Trophoblast cell (in vitro differentiated cells and primary cell): Measurements from ENCODE around the gene MYADML2.

Experiments
- DNase-seq, 2 donors: peaks; one replicate each; pipeline ENCODE4 v3.0.0-alpha.2; 2016
- H2AFZ ChIP-seq: 2 replicates; pipeline ENCODE4 v1.6.1; 2013; ENCODE audit warnings: low read length, moderate library complexity, mild to moderate bottlenecking; ENCODE audit not compliant: insufficient read depth, poor library complexity
- H2AK5ac ChIP-seq: 2 replicates; pipeline ENCODE4 v1.6.1; 2013; ENCODE audit warnings: mild to moderate bottlenecking, low read length
- H2BK120ac ChIP-seq: 2 replicates; pipeline ENCODE4 v1.6.1; 2013; ENCODE audit warnings: low read length, mild to moderate bottlenecking, moderate library complexity; ENCODE audit not compliant: insufficient read depth, poor library complexity
- H2BK12ac ChIP-seq: 2 replicates; pipeline ENCODE4 v1.6.1; 2013; ENCODE audit warnings: mild to moderate bottlenecking, low read length, moderate library complexity
- H2BK5ac ChIP-seq: 2 replicates; pipeline ENCODE4 v1.6.1; 2013; ENCODE audit warnings: low read length, low read depth, moderate library complexity, mild to moderate bottlenecking; ENCODE audit not compliant: poor library complexity
- H3K14ac ChIP-seq: 2 replicates; pipeline ENCODE4 v1.6.1; 2013; ENCODE audit warnings: mild to moderate bottlenecking, low read length
- H3K18ac ChIP-seq: 2 replicates; pipeline ENCODE4 v1.6.1; 2013; ENCODE audit warnings: mild to moderate bottlenecking, low read length
- H3K23ac ChIP-seq: 2 replicates; pipeline ENCODE4 v1.6.1; 2013; ENCODE audit warnings: low read length
- H3K27ac ChIP-seq: 2 replicates; pipeline ENCODE4 v1.5.1; 2013; ENCODE audit warnings: low read depth, mild to moderate bottlenecking, inconsistent platforms, low read length, moderate library complexity
- H3K27me3 ChIP-seq: 2 replicates; pipeline ENCODE4 v1.6.1; 2013; ENCODE audit warnings: inconsistent platforms, mild to moderate bottlenecking, low read length, moderate library complexity; ENCODE audit not compliant: insufficient read depth
- H3K36me3 ChIP-seq, 2 experiments: 1 replicate in 1 of 2; 2 replicates in 1 of 2; pipeline ENCODE4 v1.6.1; 2013; ENCODE audit warnings: low read length in 2 of 2, mild to moderate bottlenecking in 2 of 2, moderate library complexity in 1 of 2; ENCODE audit not compliant: insufficient read depth in 2 of 2, control insufficient read depth in 1 of 2
- H3K4ac ChIP-seq: 2 replicates; pipeline ENCODE4 v1.6.1; 2013; ENCODE audit warnings: low read depth, mild to moderate bottlenecking, low read length, moderate library complexity
- H3K4me1 ChIP-seq, 2 experiments: 1 replicate in 1 of 2; 2 replicates in 1 of 2; pipeline ENCODE4 v1.6.1; 2013; ENCODE audit warnings: low read length in 2 of 2, mild to moderate bottlenecking in 2 of 2, moderate library complexity in 1 of 2; ENCODE audit not compliant: insufficient read depth in 2 of 2, control insufficient read depth in 1 of 2
- H3K4me2 ChIP-seq: 2 replicates; pipeline ENCODE4 v1.6.1; 2013; ENCODE audit warnings: inconsistent platforms, mild to moderate bottlenecking, low read length, moderate library complexity
- H3K4me3 ChIP-seq: 2 replicates; pipeline ENCODE4 v1.5.1; 2013; ENCODE audit warnings: mild to moderate bottlenecking, low read depth, low read length, inconsistent platforms
- H3K79me1 ChIP-seq: one replicate; pipeline ENCODE4 v1.6.1; 2013; ENCODE audit warnings: low read length
- H3K79me2 ChIP-seq: 2 replicates; pipeline ENCODE4 v1.6.1; 2013; ENCODE audit warnings: low read length, mild to moderate bottlenecking; ENCODE audit not compliant: control insufficient read depth, insufficient read depth, poor library complexity
- H3K9ac ChIP-seq: 2 replicates; pipeline ENCODE4 v1.6.1; 2013; ENCODE audit warnings: mild to moderate bottlenecking, low read length
- H3K9me3 ChIP-seq: 2 replicates; pipeline ENCODE4 v1.6.1; 2013; ENCODE audit warnings: low read depth, mild to moderate bottlenecking, control low read depth, inconsistent platforms, low read length; ENCODE audit not compliant: insufficient read depth
- H4K12ac ChIP-seq: 2 replicates; pipeline ENCODE4 v1.6.1; 2013; ENCODE audit warnings: low read depth, mild to moderate bottlenecking, low read length, moderate library complexity
- H4K8ac ChIP-seq: 2 replicates; pipeline ENCODE4 v1.6.1; 2013; ENCODE audit warnings: low read depth, mild to moderate bottlenecking, low read length, moderate library complexity
- H4K91ac ChIP-seq: one replicate; pipeline ENCODE4 v1.6.1; 2013; ENCODE audit warnings: low read depth, mild to moderate bottlenecking, low read length, moderate library complexity
- WGBS: extraction: QIAGEN DNeasy Blood & Tissue Kit; methylation state at CpG from one replicate; pipeline ENCODE4 v1.1.7; 2013; ENCODE audit warnings: missing lambda C conversion rate; ENCODE audit not compliant: insufficient read length, insufficient coverage; ENCODE audit errors: extremely low coverage; 5-methylcytosine and 5-hydroxymethylcytosine counted together

The MYADML2 gene

DNA sequence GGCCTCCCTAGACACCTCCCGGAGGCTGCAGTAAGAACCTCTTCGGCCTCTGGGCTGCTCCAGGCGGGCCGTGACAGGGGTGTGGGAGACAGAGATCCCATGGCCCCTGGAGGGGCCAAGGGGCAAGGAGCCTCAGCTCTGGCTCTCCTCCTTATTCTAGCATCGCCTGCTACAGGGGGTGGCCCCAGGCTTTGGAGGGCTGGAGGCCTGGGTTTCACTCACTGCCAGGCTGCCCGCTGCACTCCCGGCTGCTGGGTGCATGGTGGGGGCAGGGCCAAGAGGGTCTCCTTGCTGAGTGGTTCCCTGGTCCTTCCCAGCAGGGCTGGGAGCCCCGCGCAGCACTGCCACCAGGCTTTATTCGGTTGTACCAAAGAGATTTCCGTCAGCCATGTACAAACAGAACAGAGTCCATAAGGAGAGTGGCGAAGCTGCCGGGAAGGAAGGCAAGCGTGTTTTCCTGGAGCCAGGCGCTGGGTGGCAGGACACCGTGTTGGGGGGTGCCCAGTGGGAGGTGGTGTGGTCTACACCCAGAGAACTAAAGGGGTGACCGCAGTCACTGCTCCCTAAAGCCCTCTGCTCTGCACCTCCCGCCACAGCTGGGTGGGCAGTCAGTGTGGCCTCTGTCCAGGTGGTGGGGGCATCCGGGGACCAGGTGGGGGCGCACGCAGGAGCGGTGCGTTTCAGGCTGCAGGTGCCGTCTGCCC is 43.0 kb downstream of the MYADML2 start:
- no peak overlapping the region for H2AK5ac ChIP-seq
- H3K4ac ChIP-seq = no peak overlapping the region
- no peak overlapping the region for H2BK12ac ChIP-seq
- no peak overlapping the region for H4K12ac ChIP-seq
- H2AFZ ChIP-seq = no peak overlapping the region
- H4K8ac ChIP-seq = no peak overlapping the region
- H3K18ac ChIP-seq = no peak overlapping the region
- WGBS = no CpG with 5 or more reads among the region's 24 CpGs
- H3K79me2 ChIP-seq = no peaks in the 10 kb centered on the region
- H3K9ac ChIP-seq = no peak overlapping the region
- no peak overlapping the region for H3K14ac ChIP-seq
- no peak overlapping the region for H3K4me2 ChIP-seq
- peaks cover 8% of the 10 kb centered on the region for H3K79me1 ChIP-seq
- DNase-seq = no peak
- no peak overlapping the region for H3K27ac ChIP-seq
- H3K9me3 ChIP-seq = peaks cover 3% of the 10 kb centered on the region
- H4K91ac ChIP-seq = no peak overlapping the region
- H3K4me3 ChIP-seq = no peak overlapping the region
- peaks cover 62 to 73% of the 10 kb centered on the region in 2 experiments for H3K36me3 ChIP-seq
- H2BK120ac ChIP-seq = no peak overlapping the region
- no peak overlapping the region for H3K23ac ChIP-seq
- H3K4me1 ChIP-seq = peaks cover 3 to 21% of the 10 kb centered on the region in 2 experiments
- no peak overlapping the region for H2BK5ac ChIP-seq
- peaks cover 5% of the 10 kb centered on the region for H3K27me3 ChIP-seq

- Histone ChIP-seq H2AK5ac (no peak overlapping the region), H3K9ac (no peak overlapping the region), H3K27me3 (peaks cover 5% of the 10 kb centered on the region), H3K4me3 (no peak overlapping the region), H3K9me3 (peaks cover 3% of the 10 kb centered on the region), H3K18ac (no peak overlapping the region), H2AFZ (no peak overlapping the region), H4K91ac (no peak overlapping the region), H3K4me2 (no peak overlapping the region), H3K79me1 (peaks cover 11% of the 10 kb centered on the region), H3K36me3 (peaks cover 60 to 71% of the 10 kb centered on the region in 2 experiments), H4K12ac (no peak overlapping the region), H3K23ac (no peak overlapping the region), H2BK5ac (no peak overlapping the region), H3K79me2 (no peaks in the 10 kb centered on the region), H2BK12ac (no peak overlapping the region), H3K4ac (no peak overlapping the region), H4K8ac (no peak overlapping the region), H3K27ac (no peak overlapping the region), H3K4me1 (peaks cover 5 to 25% of the 10 kb centered on the region in 2 experiments), H3K14ac (no peak overlapping the region), H2BK120ac (no peak overlapping the region)
- DNase-seq = no peak
- no CpG with 5 or more reads among the region's 10 CpGs for WGBS
These were observed 43.6 kb downstream of the MYADML2 start for GRCh38 chr17:81903415-81903831.

DNA sequence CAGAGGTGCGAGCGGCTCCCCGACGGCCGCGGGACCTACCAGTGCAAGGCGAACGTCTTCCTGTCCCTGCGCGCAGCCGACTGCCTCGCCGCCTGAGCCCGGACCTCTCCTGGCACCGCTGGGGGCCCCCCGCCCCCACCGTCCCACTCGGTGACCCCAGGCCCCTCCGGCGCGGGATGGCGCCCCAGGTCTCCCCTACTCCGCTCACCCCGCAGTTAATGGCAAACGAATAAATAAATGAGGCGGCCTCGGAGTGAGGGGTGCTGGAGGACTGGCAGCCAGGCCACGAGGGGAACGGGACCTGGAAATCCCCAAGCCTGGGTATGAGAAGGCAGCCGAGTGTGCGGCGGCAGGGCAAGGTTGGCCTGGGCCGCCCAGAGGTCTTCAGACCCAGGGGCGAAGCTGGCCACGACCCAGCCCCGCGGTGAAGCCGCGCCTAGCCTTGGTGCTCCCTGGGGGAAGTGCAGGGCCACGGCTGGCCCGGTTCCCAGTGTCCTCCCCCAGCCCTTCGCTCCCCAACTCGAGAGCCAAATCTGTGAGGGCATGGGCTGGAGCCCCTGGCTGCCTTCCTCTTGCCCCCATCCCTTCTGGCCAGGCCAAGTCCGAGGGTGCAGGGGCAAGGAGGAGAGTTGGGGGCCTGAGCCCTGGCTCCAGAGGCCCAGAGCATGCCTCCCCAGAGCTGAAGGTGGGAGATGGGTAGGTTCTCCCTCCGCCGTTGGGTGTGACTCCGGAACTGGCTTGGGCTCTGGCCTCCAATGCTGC is 44.2 kb downstream of the MYADML2 start:
- H2AFZ ChIP-seq = no peak overlapping the region
- peak overlapping the region; percentile 30 for H4K12ac ChIP-seq
- H3K4me2 ChIP-seq = peak overlapping the region; percentile 70
- peaks cover 11% of the 10 kb centered on the region for H3K79me1 ChIP-seq
- no peak overlapping the region for H3K23ac ChIP-seq
- H3K27me3 ChIP-seq = peaks cover 5% of the 10 kb centered on the region
- WGBS = no CpG with 5 or more reads among the region's 47 CpGs
- peak overlapping the region; percentile 16 for H3K14ac ChIP-seq
- peaks cover 59 to 70% of the 10 kb centered on the region in 2 experiments for H3K36me3 ChIP-seq
- no peak overlapping the region for H2BK120ac ChIP-seq
- peaks cover 8 to 29% of the 10 kb centered on the region in 2 experiments for H3K4me1 ChIP-seq
- DNase-seq = no peak
- H2BK5ac ChIP-seq = no peak overlapping the region
- no peak overlapping the region for H3K27ac ChIP-seq
- no peak overlapping the region for H4K8ac ChIP-seq
- H3K9ac ChIP-seq = no peak overlapping the region
- H3K9me3 ChIP-seq = peaks cover 3% of the 10 kb centered on the region
- H3K18ac ChIP-seq = no peak overlapping the region
- H2AK5ac ChIP-seq = no peak overlapping the region
- no peaks in the 10 kb centered on the region for H3K79me2 ChIP-seq
- no peak overlapping the region for H2BK12ac ChIP-seq
- H4K91ac ChIP-seq = peak overlapping the region; percentile 60
- H3K4me3 ChIP-seq = no peak overlapping the region
- H3K4ac ChIP-seq = no peak overlapping the region

DNA sequence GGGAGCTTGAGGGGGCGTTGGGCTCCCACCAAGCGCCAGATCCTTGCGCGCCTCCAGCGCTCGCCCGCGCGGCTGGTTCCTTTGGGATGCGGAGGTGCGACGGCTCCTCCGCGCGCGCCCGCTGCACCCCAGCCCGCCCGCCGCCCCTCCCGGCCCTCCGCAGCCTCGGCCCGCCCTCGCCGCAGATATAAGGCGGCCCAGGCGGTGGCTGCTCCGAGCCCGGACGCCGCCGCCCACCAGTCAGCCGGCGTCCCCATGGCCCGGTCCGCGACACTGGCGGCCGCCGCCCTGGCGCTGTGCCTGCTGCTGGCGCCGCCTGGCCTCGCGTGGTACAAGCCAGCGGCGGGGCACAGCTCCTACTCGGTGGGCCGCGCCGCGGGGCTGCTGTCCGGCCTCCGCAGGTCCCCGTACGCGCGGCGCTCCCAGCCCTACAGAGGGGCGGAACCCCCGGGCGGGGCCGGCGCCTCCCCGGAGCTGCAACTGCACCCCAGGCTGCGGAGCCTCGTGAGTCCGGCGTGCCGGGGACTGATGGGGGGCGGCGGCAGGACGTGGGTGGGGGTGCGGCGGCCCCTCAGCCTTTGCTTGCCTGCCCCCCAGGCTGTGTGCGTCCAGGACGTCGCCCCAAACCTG is 44.9 kb downstream of the MYADML2 start, which contains the start of gene NPB:
NPB (plus strand) TSS at position 216 of the 630 bp plus-strand sequence; CDS start at position 256, 40 bp downstream.
- no peak within 1 kb of the TSS for H2BK5ac ChIP-seq
- H3K4me1 ChIP-seq = peaks cover 8 to 29% of the 10 kb centered on the region in 2 experiments
- H4K91ac ChIP-seq = peak within 1 kb of the TSS; percentile 60
- no peak within 1 kb of the TSS for H3K27ac ChIP-seq
- H3K36me3 ChIP-seq = peaks cover 54 to 69% of the 10 kb centered on the region in 2 experiments
- H2AK5ac ChIP-seq = no peak within 1 kb of the TSS
- DNase-seq = peak in 1 of 2 donors; percentile 31
- peaks cover 3% of the 10 kb centered on the region for H3K9me3 ChIP-seq
- H3K4me2 ChIP-seq = peak within 1 kb of the TSS; percentile 70
- H4K8ac ChIP-seq = peak within 1 kb of the TSS; percentile 17
- no peak within 1 kb of the TSS for H2BK12ac ChIP-seq
- H3K9ac ChIP-seq = no peak within 1 kb of the TSS
- WGBS = no CpG with 5 or more reads among the region's 79 CpGs
- no peak within 1 kb of the TSS for H2BK120ac ChIP-seq
- H3K18ac ChIP-seq = no peak within 1 kb of the TSS
- H3K79me1 ChIP-seq = peaks cover 11% of the 10 kb centered on the region
- peaks cover 5% of the 10 kb centered on the region for H3K27me3 ChIP-seq
- no peak within 1 kb of the TSS for H3K23ac ChIP-seq
- H3K79me2 ChIP-seq = no peaks in the 10 kb centered on the region
- no peak within 1 kb of the TSS for H3K4ac ChIP-seq
- H4K12ac ChIP-seq = peak within 1 kb of the TSS; percentile 30
- H2AFZ ChIP-seq = peak within 1 kb of the TSS; percentile 24
- H3K4me3 ChIP-seq = peak within 1 kb of the TSS; percentile 29
- H3K14ac ChIP-seq = peak within 1 kb of the TSS; percentile 23
